Measurements from ENCODE around the gene RMC1. TPM values are rescaled to one million over a fixed set of nuclear protein-coding genes. Genes with fewer than 3 reads are reported as not detected.

RMC1 gene
- total and polyA plus RNA-seq, 2 donors = 22.5 to 67.6 TPM

DNA sequence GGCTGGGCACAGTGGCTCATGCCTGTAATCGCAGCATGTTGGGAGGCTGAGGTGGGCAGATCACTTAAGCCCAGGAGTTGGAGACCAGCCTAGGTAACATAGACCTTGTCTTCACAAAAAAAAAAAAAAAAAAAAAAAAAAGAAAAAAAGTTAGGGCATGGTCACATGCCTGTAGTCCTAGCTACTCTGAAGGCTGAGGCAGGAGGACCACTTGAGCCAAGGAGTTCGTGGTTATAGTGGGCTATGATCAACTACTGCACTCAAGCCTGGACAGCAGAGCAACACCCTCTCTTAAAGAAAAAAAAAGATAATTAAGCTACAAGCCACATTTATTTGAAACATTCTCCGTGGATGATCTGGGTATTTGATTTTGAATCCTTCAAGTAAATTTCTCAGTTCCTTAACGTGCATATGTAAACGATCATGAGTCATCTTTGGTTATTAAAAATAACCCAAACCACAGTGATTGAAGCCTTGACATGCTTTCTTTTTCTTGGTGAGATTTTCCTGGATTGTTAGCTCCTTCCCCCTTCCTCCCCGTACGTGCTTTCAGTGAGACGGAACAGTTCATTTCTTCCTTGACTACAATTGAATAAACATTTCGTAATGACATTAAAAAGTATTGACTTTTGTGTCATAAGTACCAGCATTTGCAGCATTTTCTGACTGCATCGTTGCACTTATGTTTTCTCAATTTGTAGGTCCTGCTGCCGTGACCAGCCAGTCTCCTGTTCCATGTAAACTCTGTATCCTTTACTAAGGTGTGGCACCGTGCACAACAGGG, 20.3 kb downstream of the RMC1 start:
- Histone ChIP-seq H3K4me3 (ENCODE audit: low read length in 2 of 2) (no peak overlapping the region), H3K27ac (ENCODE audit: low read depth in 1 of 2, low read length in 1 of 2) (no peak overlapping the region), H3K9me3 (ENCODE audit: control insufficient read depth in 2 of 2, insufficient read depth in 1 of 2, low read length in 1 of 2) (no peaks in the 10 kb centered on the region), H3K27me3 (ENCODE audit: control insufficient read depth in 2 of 2, insufficient read depth in 1 of 2, low read length in 1 of 2) (no peaks in the 10 kb centered on the region), H3K36me3 (ENCODE audit: control insufficient read depth in 2 of 2, insufficient read depth in 2 of 2, low read length in 1 of 2) (peaks cover 81 to 83% of the 10 kb centered on the region in 2 donors), H3K4me1 (ENCODE audit: control insufficient read depth in 2 of 2, insufficient read depth in 2 of 2, low read length in 2 of 2) (no peaks in the 10 kb centered on the region)
- 92% methylated on average over 12 of the region's 12 CpGs for WGBS
- DNase-seq (ENCODE audit: low read depth in 6 of 9, low spot score in 9 of 9) = no peak

DNA sequence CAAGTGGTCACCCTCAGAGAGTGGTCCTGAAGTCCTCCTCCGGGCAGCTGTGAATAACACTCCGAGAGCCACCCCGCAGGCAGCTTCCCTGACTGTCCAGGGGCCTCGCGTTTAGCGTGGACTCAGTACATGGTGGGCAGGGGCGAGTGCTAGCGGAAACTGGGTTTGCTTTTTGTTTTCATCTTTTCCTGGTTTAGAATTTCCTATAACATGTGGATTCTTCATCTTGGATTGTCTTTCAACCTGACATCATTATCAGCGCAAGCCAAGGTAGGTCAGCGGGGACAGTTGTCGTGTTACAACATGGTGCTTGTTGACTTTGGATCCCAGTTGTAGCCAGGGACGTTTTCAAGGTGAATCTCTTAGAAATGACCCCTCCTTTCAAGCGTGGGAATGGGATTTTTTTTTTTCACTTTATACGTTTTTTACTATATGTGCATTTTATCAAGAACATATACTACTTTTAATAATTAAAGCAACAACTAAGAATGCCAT, 20.9 kb downstream of the RMC1 start:
- no peak for DNase-seq (ENCODE audit: low read depth in 6 of 9, low spot score in 9 of 9)
- Histone ChIP-seq H3K27ac (ENCODE audit: low read depth in 1 of 2, low read length in 1 of 2) (no peak overlapping the region), H3K4me1 (ENCODE audit: control insufficient read depth in 2 of 2, insufficient read depth in 2 of 2, low read length in 2 of 2) (no peaks in the 10 kb centered on the region)

DNA sequence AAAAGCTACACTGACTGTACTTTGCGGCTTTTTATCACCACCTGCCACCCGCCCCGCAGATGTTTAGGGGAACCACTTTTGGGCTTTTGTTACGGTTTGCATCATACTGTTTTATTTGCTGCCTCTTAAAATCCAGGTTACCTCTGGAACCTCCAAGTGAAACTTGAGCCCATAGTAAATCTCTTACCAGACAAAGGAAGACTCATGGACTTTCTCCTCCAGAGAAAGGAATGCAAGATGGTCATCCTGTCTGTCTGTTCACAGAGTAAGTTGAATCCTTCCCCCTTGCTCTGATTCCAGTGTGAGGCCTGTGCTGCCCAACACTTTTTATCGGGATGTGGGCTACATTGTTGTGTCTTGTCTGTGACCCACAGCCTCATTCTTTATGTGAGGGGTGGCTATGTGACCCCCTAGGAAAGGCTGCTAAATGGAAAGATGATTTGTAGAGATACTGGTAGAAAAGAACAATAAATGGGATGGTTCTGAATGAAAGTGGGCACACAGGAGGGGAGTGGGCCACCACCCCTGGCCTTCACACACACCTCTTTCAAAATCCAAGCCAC, 23.3 kb downstream of the RMC1 start:
- 94% methylated on average over 5 of the region's 5 CpGs for whole genome bisulfite sequencing
- H3K9me3 ChIP-seq (ENCODE audit: control insufficient read depth in 2 of 2, insufficient read depth in 1 of 2, low read length in 1 of 2) = no peaks in the 10 kb centered on the region
- no peaks in the 10 kb centered on the region for H3K27me3 ChIP-seq (ENCODE audit: control insufficient read depth in 2 of 2, insufficient read depth in 1 of 2, low read length in 1 of 2)
- DNase-seq (ENCODE audit: low read depth in 6 of 9, low spot score in 9 of 9) = no peak
- peaks cover 86 to 87% of the 10 kb centered on the region in 2 donors for H3K36me3 ChIP-seq (ENCODE audit: control insufficient read depth in 2 of 2, insufficient read depth in 2 of 2, low read length in 1 of 2)
- H3K4me3 ChIP-seq (ENCODE audit: low read length in 2 of 2) = no peak overlapping the region
- no peaks in the 10 kb centered on the region for H3K4me1 ChIP-seq (ENCODE audit: control insufficient read depth in 2 of 2, insufficient read depth in 2 of 2, low read length in 2 of 2)
- H3K27ac ChIP-seq (ENCODE audit: low read depth in 1 of 2, low read length in 1 of 2) = no peak overlapping the region

More for the DNA sequence above, 20.9 kb downstream of the RMC1 start:
- Histone ChIP-seq H3K36me3 (ENCODE audit: control insufficient read depth in 2 of 2, insufficient read depth in 2 of 2, low read length in 1 of 2) (peaks cover 81 to 83% of the 10 kb centered on the region in 2 donors), H3K4me3 (ENCODE audit: low read length in 2 of 2) (no peak overlapping the region), H3K9me3 (ENCODE audit: control insufficient read depth in 2 of 2, insufficient read depth in 1 of 2, low read length in 1 of 2) (no peaks in the 10 kb centered on the region), H3K27me3 (ENCODE audit: control insufficient read depth in 2 of 2, insufficient read depth in 1 of 2, low read length in 1 of 2) (no peaks in the 10 kb centered on the region)
- 96% methylated on average over 14 of the region's 14 CpGs for WGBS

DNA sequence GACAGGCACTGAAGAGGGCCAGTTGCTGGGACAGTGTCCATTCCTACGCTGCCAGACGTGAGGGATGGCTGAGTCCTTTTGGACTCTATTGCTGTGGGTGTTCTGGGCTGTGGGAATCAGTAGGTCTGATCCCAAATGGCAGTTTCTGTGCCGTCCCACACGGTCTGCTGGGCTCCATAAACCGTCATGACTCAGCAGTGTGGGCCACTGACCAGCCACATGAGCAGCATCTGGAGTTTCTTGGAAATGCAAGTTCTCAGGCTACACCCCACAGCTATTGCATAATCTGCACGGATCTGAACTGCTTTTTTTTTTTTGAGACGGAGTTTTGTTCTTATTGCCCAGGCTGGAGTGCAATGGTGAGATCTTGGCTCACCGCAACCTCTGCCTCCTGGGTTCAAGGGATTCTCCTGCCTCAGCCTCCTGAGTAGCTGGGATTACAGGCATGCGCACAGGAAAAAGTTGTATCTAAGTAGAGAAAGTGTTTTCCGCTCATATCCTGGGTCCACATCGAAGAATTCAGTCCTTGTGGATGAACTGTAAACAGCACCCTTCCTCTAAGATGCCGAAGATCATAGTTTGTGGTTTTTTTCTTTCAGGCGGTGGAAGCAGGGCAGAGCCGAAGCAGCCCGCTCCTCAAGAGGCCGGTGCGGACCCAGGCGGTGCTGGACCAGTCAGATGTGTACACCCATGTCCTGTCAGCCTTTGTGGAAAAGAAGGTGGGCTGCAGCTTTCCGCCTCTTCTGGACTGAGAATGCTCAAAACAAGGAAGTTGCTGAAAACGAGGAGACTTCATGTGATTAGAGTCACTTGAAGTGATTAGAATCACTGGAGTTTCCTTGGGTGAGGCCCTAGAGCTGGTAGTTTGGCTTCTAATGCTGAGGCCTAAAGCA, 25.5 kb downstream of the RMC1 start:
- Histone ChIP-seq H3K27ac (ENCODE audit: low read depth in 1 of 2, low read length in 1 of 2) (no peak overlapping the region), H3K9me3 (ENCODE audit: control insufficient read depth in 2 of 2, insufficient read depth in 1 of 2, low read length in 1 of 2) (no peaks in the 10 kb centered on the region), H3K27me3 (ENCODE audit: control insufficient read depth in 2 of 2, insufficient read depth in 1 of 2, low read length in 1 of 2) (no peaks in the 10 kb centered on the region), H3K4me1 (ENCODE audit: control insufficient read depth in 2 of 2, insufficient read depth in 2 of 2, low read length in 2 of 2) (no peaks in the 10 kb centered on the region), H3K36me3 (ENCODE audit: control insufficient read depth in 2 of 2, insufficient read depth in 2 of 2, low read length in 1 of 2) (peaks cover 84 to 89% of the 10 kb centered on the region in 2 donors), H3K4me3 (ENCODE audit: low read length in 2 of 2) (no peak overlapping the region)
- 96% methylated on average over 20 of the region's 20 CpGs for WGBS
- DNase-seq (ENCODE audit: low read depth in 6 of 9, low spot score in 9 of 9) = no peak

DNA sequence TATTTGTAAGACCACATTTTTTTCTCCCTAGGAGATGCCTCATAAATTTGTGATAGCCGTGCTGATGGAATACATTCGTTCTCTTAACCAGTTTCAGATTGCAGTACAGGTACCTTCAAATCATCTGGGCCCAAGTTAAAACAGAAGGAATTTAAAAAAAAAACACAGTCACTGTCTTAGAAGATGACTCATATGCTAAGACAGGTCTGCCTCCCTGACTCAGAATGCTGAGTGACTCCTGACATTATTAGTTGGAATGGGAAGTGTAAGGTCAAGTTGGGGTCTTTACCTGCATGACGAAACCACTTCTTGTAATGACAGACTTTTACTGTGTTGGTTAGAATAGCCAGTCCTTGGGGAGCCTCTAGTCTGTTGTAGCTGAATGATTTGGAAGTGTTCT, 26.3 kb downstream of the RMC1 start:
- 96% methylated on average over 3 of the region's 3 CpGs for WGBS
- Histone ChIP-seq H3K4me3 (ENCODE audit: low read length in 2 of 2) (no peak overlapping the region), H3K27ac (ENCODE audit: low read depth in 1 of 2, low read length in 1 of 2) (no peak overlapping the region)

DNA sequence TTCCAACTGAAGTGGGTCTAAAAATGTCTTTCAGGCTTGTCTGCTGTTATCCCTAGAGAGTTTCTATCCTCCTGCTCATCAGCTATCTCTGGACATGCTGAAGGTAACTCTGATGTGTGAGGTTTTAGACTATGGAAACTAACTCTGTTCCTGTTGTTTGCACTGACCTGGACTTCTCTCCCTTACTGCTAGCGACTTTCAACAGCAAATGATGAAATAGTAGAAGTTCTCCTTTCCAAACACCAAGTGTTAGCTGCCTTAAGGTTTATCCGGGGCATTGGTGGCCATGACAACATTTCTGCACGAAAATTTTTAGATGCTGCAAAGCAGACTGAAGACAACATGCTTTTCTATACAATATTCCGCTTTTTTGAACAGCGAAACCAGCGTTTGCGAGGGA, 26.9 kb downstream of the RMC1 start:
- H3K27ac ChIP-seq (ENCODE audit: low read depth in 1 of 2, low read length in 1 of 2) = no peak overlapping the region

More for the DNA sequence above, 26.3 kb downstream of the RMC1 start:
- H3K9me3 ChIP-seq (ENCODE audit: control insufficient read depth in 2 of 2, insufficient read depth in 1 of 2, low read length in 1 of 2) = no peaks in the 10 kb centered on the region
- no peak for DNase-seq (ENCODE audit: low read depth in 6 of 9, low spot score in 9 of 9)
- no peaks in the 10 kb centered on the region for H3K27me3 ChIP-seq (ENCODE audit: control insufficient read depth in 2 of 2, insufficient read depth in 1 of 2, low read length in 1 of 2)
- no peaks in the 10 kb centered on the region for H3K4me1 ChIP-seq (ENCODE audit: control insufficient read depth in 2 of 2, insufficient read depth in 2 of 2, low read length in 2 of 2)
- H3K36me3 ChIP-seq (ENCODE audit: control insufficient read depth in 2 of 2, insufficient read depth in 2 of 2, low read length in 1 of 2) = peaks cover 84 to 88% of the 10 kb centered on the region in 2 donors

DNA sequence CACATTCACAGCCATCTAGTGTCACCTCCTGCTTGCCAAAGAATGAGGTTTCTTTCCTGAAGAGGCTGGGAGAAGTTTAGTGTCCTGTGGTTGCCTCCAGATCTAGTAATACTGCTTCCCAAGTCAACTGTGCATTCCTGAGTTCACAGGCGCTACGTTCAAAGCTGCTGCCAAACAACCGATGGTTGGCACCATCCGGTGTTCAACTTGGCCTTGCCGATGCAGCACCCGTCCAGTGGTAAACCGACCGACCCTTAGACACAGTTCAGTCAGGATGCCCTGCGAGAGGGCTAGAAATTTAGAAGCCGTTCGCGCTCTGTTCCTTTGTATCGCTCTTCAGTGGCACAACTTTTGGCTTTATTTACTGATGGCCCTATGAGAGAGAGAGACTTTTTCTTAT, 28.6 kb downstream of the RMC1 start:
- Histone ChIP-seq H3K9me3 (ENCODE audit: control insufficient read depth in 2 of 2, insufficient read depth in 1 of 2, low read length in 1 of 2) (no peaks in the 10 kb centered on the region), H3K36me3 (ENCODE audit: control insufficient read depth in 2 of 2, insufficient read depth in 2 of 2, low read length in 1 of 2) (peaks cover 91 to 96% of the 10 kb centered on the region in 2 donors), H3K4me3 (ENCODE audit: low read length in 2 of 2) (no peak overlapping the region), H3K4me1 (ENCODE audit: control insufficient read depth in 2 of 2, insufficient read depth in 2 of 2, low read length in 2 of 2) (no peaks in the 10 kb centered on the region), H3K27ac (ENCODE audit: low read depth in 1 of 2, low read length in 1 of 2) (no peak overlapping the region), H3K27me3 (ENCODE audit: control insufficient read depth in 2 of 2, insufficient read depth in 1 of 2, low read length in 1 of 2) (no peaks in the 10 kb centered on the region)
- WGBS = 95% methylated on average over 13 of the region's 13 CpGs
- DNase-seq (ENCODE audit: low read depth in 6 of 9, low spot score in 9 of 9) = no peak

More for the DNA sequence above, 26.9 kb downstream of the RMC1 start:
- no peaks in the 10 kb centered on the region for H3K9me3 ChIP-seq (ENCODE audit: control insufficient read depth in 2 of 2, insufficient read depth in 1 of 2, low read length in 1 of 2)
- DNase-seq (ENCODE audit: low read depth in 6 of 9, low spot score in 9 of 9) = no peak
- 96% methylated on average over 7 of the region's 7 CpGs for WGBS
- no peaks in the 10 kb centered on the region for H3K27me3 ChIP-seq (ENCODE audit: control insufficient read depth in 2 of 2, insufficient read depth in 1 of 2, low read length in 1 of 2)
- peaks cover 87 to 92% of the 10 kb centered on the region in 2 donors for H3K36me3 ChIP-seq (ENCODE audit: control insufficient read depth in 2 of 2, insufficient read depth in 2 of 2, low read length in 1 of 2)
- H3K4me1 ChIP-seq (ENCODE audit: control insufficient read depth in 2 of 2, insufficient read depth in 2 of 2, low read length in 2 of 2) = no peaks in the 10 kb centered on the region
- no peak overlapping the region for H3K4me3 ChIP-seq (ENCODE audit: low read length in 2 of 2)

DNA sequence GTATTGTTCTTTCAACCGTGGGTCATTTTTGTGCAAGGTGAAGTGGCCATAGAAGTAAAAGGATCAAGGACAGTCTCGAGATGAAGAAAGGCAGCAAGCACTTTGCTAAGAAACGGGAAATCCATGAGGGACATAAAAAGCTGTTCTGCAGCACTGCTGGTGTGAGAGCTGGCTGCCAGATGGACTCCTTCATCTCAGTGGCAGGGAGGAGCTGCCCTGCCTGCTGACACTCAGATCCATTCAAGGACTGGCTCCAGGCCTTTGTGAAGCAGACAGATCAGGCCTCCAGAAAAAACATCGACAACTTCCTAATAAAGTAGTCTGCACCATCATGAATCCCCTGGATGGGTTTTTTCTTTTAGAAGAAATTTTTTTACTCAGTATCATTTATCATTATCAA, 29.5 kb downstream of the RMC1 start:
- Histone ChIP-seq H3K9me3 (ENCODE audit: control insufficient read depth in 2 of 2, insufficient read depth in 1 of 2, low read length in 1 of 2) (no peaks in the 10 kb centered on the region), H3K4me3 (ENCODE audit: low read length in 2 of 2) (no peak overlapping the region), H3K4me1 (ENCODE audit: control insufficient read depth in 2 of 2, insufficient read depth in 2 of 2, low read length in 2 of 2) (no peaks in the 10 kb centered on the region), H3K36me3 (ENCODE audit: control insufficient read depth in 2 of 2, insufficient read depth in 2 of 2, low read length in 1 of 2) (peaks cover 89 to 97% of the 10 kb centered on the region in 2 donors), H3K27me3 (ENCODE audit: control insufficient read depth in 2 of 2, insufficient read depth in 1 of 2, low read length in 1 of 2) (no peaks in the 10 kb centered on the region), H3K27ac (ENCODE audit: low read depth in 1 of 2, low read length in 1 of 2) (no peak overlapping the region)
- 96% methylated on average over 4 of the region's 4 CpGs for WGBS
- DNase-seq (ENCODE audit: low read depth in 6 of 9, low spot score in 9 of 9) = no peak
